Nephron (organoid): Measurements from ENCODE around the gene ARID1B.

Experiments used
- H3K27ac Mint-ChIP-seq, 3 experiments: 2 replicates each; pipeline ENCODE4 v1.8.0; 2020; ENCODE audit warnings: mixed read lengths in 3 of 3, mild to moderate bottlenecking in 2 of 3, moderate library complexity in 1 of 3
- H3K27me3 Mint-ChIP-seq: 2 replicates; pipeline ENCODE4 v1.8.0; 2021; ENCODE audit warnings: low read depth, mild to moderate bottlenecking, moderate library complexity, mixed read lengths
- H3K36me3 Mint-ChIP-seq: 2 replicates; pipeline ENCODE4 v1.8.0; 2020; ENCODE audit warnings: low read depth, mixed read lengths
- H3K4me1 Mint-ChIP-seq: 2 replicates; pipeline ENCODE4 v1.8.0; 2020; ENCODE audit warnings: mixed read lengths
- H3K4me3 Mint-ChIP-seq, 3 experiments: 2 replicates each; pipeline ENCODE4 v1.8.0; 2020; ENCODE audit warnings: mild to moderate bottlenecking in 3 of 3, mixed read lengths in 3 of 3, moderate library complexity in 2 of 3
- H3K9me3 Mint-ChIP-seq: 2 replicates; pipeline ENCODE4 v1.8.0; 2020; ENCODE audit warnings: mixed read lengths
- CTCF ChIP-seq, 3 experiments: fragments of 200-600 bp; sonication (generic); IDR thresholded peaks; one replicate each; pipeline ENCODE4 v1.5.0; 2021; ENCODE audit warnings: antibody characterized with exemption in 3 of 3; ENCODE audit not compliant: unreplicated experiment in 3 of 3

Gene ARID1B

GRCh38 chr6:156767603-156768467 lies 9.3 kb upstream of the ARID1B start:
- peaks cover 5% of the 10 kb centered on the region for H3K27me3 Mint-ChIP-seq
- H3K36me3 Mint-ChIP-seq, result no peaks in the 10 kb centered on the region
- no peak for TF ChIP-seq CTCF (IDR thresholded peaks at IDR 0.05; ENCODE audit: unreplicated experiment in 3 of 3)
- H3K9me3 Mint-ChIP-seq, result no peaks in the 10 kb centered on the region
- no peak overlapping the region for H3K27ac Mint-ChIP-seq
- H3K4me3 Mint-ChIP-seq, result no peak overlapping the region
- peaks cover 9% of the 10 kb centered on the region for H3K4me1 Mint-ChIP-seq

GRCh38 chr6:156771047-156771446 lies 6.1 kb upstream of the ARID1B start:
- no peaks in the 10 kb centered on the region for H3K9me3 Mint-ChIP-seq

GRCh38 chr6:156771761-156772160 lies 5.4 kb upstream of the ARID1B start:
- H3K4me1 Mint-ChIP-seq, result peaks cover 47% of the 10 kb centered on the region
- H3K27ac Mint-ChIP-seq, result no peak overlapping the region
- H3K4me3 Mint-ChIP-seq, result no peak overlapping the region
- no peaks in the 10 kb centered on the region for H3K9me3 Mint-ChIP-seq
- no peak for TF ChIP-seq CTCF (IDR thresholded peaks at IDR 0.05; ENCODE audit: unreplicated experiment in 3 of 3)
- H3K27me3 Mint-ChIP-seq, result peaks cover 5% of the 10 kb centered on the region
- H3K36me3 Mint-ChIP-seq, result no peaks in the 10 kb centered on the region

More at GRCh38 chr6:156771047-156771446, 6.1 kb upstream of the ARID1B start:
- Mint-ChIP-seq H3K36me3 (no peaks in the 10 kb centered on the region), H3K4me3 (no peak overlapping the region), H3K4me1 (peaks cover 40% of the 10 kb centered on the region), H3K27me3 (peaks cover 5% of the 10 kb centered on the region), H3K27ac (no peak overlapping the region)
- no peak for TF ChIP-seq CTCF (IDR thresholded peaks at IDR 0.05; ENCODE audit: unreplicated experiment in 3 of 3)

- peak overlapping the region; percentile 29 to 59 (median 52) for H3K4me3 Mint-ChIP-seq
- H3K27ac Mint-ChIP-seq, result peak overlapping the region in 1 of 3 experiments; percentile 55
- H3K27me3 Mint-ChIP-seq, result peaks cover 5% of the 10 kb centered on the region
- no peaks in the 10 kb centered on the region for H3K36me3 Mint-ChIP-seq
- peaks cover 49% of the 10 kb centered on the region for H3K4me1 Mint-ChIP-seq
- H3K9me3 Mint-ChIP-seq, result no peaks in the 10 kb centered on the region
- TF ChIP-seq CTCF (IDR thresholded peaks at IDR 0.05; ENCODE audit: unreplicated experiment in 3 of 3), result no peak
Observed at GRCh38 chr6:156773476-156773875, 3.7 kb upstream of the ARID1B start.

GRCh38 chr6:156773935-156774852 lies 3.0 kb upstream of the ARID1B start:
- Mint-ChIP-seq H3K27ac (peak overlapping the region in 2 of 3 experiments; percentile 88 to 100), H3K27me3 (peaks cover 5% of the 10 kb centered on the region), H3K9me3 (no peaks in the 10 kb centered on the region), H3K4me1 (peaks cover 48% of the 10 kb centered on the region), H3K4me3 (peak overlapping the region; percentile 42 to 80 (median 64)), H3K36me3 (no peaks in the 10 kb centered on the region)
- no peak for TF ChIP-seq CTCF (IDR thresholded peaks at IDR 0.05; ENCODE audit: unreplicated experiment in 3 of 3)
